GM18870 (cell line): ENCODE results near the gene TTLL12.
A peak's percentile ranks its signal among the peaks of the same experiment; 100 is the strongest.
"Not testable (repeated sequence)": the region's sequence is repeated elsewhere in the genome, so short reads cannot be mapped to it uniquely, and the experiment has no call there.

Experiments used
- ATAC-seq: cut with Tn5 transposase; IDR thresholded peaks from one replicate; pipeline ENCODE4 v1.9.1; 2021; ENCODE audit warnings: moderate library complexity; ENCODE audit not compliant: unreplicated experiment

The TTLL12 gene

DNA sequence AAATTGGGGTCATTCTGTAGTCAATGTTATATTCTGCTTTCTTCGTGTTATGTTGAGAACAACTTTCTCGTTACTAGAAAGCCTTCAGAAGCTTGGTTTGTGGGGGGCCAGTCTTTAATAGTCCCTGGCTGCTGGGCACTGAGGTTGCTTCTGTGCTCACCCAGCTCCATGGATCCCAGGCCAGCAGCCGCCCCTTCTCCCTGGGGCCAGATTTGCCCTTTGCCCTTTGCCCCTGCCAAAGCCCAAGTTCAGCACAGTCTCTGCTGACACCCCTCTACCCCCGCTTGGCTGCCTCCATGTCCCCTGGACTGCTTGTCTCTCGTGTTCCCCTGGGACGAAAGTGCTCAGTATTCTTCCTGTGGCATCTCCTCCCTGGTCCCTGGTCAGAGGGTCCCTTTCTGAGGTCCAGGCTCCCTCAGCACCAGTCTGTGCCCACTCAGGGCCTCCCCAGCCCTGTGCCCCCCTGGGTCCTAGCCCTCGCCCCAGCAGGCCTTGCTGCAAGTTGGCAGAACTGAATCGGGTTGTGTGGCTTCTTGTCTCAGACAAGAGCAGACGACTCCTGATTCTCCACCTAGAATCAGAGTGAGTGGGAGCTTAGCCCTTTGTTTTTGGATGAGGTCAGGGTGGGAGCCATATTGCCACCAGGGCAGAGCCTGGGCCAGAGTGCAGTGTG, 28.9 kb downstream of the TTLL12 start:
- no peak for ATAC-seq

GRCh38 chr22:43156413-43156812, 30.5 kb downstream of the TTLL12 start:
- no peak for ATAC-seq

GRCh38 chr22:43155789-43156188, 31.1 kb downstream of the TTLL12 start:
- no peak for ATAC-seq

- ATAC-seq = no peak
Measured at GRCh38 chr22:43154887-43155536, 31.9 kb downstream of the TTLL12 start.

DNA sequence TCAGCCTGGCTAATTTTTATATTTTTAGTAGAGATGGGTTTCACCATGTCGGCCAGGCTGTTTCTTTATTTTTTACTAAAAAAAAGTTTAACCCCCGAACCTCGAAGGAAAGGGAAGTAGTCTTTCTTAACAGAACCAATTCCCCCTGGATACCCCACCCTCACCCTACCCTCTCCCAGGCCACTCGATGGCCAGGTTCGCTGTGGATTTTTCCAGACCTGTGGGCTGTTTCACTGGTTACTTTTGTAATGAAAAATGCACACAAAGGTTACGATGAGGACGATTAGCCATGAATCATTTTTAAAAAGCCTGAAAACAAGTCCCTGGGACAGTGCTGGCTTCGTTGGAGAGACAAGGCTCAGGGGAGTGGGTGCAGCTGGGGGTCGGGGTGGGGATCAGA, 33.0 kb downstream of the TTLL12 start:
- no peak for ATAC-seq

- no peak for ATAC-seq
Measured at GRCh38 chr22:43152357-43153071, 34.4 kb downstream of the TTLL12 start.

- no peak for ATAC-seq
Measured at GRCh38 chr22:43152003-43152356, 35.0 kb downstream of the TTLL12 start.

DNA sequence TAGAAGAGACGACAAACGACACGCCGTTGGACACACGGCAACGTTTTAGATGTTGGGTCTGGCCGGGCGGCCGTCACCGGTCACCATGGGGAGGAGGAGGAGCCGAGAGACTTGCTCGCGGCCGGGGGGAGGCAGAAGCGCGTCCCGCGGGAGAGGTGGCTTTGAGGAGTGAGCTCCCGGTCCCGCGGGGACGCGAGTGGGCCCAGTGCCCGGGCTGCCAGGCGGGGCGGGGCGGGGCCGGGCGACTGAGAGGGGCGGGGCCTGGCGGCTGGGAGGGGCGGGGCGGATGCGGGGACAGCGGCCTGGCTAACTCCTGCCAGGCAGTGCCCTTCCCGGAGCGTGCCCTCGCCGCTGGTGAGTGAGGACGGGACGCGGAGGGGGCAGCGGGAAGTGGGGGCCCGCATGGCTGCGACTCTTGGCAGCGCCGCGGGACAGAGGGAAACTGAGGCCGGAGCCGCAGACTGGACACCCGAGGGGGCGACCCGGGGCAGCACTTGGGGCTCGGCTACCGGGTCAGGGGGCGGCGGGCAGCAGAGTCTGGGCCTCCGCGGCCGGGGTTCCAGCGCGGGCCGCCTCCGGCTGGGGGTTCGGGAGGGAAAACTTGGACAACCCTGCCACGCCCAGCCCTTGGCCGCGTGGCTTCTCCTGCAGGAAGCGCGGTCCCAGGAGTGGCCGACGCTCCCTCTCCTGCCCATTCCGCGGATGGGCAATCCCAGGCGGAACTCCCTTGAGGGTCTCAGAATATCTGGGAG, 35.5 kb downstream of the TTLL12 start, which contains the start of gene TSPO:
TSPO (plus strand) TSS at position 309 of the 752 bp plus-strand sequence. CDS start 7,680 bp downstream, outside the sequence.
- ATAC-seq = no peak

DNA sequence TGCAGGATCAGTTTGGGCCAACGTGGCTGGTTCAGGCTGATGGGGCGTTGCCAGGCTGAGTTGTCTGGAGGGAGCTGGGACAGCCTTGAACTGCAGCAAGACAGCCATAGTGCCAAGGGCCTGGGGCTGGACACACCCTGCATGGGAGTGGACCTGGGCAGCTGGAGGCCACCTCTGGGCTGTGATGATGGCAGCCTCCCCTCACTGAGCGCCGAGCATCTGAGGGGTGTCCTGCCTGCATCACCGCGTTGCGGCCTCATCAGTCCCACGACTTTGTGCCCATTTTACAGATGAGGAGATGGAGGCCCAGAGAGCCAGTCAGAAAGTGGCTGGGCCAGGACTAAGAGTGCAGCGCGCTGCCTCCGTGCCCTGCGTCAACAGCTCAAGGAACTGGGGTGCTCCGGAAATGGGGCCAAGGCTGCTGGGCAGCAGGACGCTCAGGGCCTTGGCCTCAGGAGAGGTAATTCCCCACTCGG, 36.2 kb downstream of the TTLL12 start:
- ATAC-seq = no peak

DNA sequence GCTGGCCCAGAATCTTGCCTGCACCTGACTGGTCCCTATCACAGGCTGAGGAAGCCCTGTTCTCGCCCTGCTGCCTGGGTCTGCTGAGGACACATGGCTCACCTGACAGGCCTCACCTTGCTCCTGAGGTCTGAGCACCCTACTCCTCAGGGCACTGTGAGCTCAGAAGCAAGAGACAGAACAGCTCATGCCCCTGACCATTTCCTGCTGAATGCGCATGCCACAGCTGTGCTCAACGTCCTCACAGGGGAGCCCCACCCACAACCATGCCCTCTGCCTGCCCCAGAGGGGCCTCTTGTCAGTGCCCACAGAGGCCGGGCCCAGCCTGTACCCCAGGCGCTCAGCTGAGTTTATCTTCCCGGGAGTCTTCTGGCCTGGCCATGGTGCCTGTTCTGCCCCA, 38.4 kb downstream of the TTLL12 start:
- no peak for ATAC-seq

DNA sequence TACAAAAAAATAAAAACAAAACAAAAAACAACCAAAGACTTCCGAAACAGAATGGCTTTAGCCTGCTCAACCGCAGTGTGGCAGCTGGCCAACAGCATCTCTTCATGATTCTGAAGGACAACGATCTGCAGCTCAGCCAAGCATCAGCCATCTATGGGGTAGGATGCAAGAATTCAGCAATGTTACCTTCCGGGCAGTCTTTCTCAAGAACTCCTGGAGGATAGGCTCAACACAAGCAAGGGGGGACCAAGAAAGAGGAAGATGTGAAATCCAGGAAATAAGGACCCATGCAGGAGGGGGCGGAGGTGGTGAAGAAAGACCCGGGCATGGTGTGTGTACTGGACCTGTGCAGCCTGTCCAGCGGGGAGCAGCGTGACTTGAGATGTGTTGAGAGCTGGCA, 39.1 kb downstream of the TTLL12 start:
- ATAC-seq = no peak

- ATAC-seq = not testable (repeated sequence)
Measured at GRCh38 chr22:43146332-43146731, 40.6 kb downstream of the TTLL12 start.

DNA sequence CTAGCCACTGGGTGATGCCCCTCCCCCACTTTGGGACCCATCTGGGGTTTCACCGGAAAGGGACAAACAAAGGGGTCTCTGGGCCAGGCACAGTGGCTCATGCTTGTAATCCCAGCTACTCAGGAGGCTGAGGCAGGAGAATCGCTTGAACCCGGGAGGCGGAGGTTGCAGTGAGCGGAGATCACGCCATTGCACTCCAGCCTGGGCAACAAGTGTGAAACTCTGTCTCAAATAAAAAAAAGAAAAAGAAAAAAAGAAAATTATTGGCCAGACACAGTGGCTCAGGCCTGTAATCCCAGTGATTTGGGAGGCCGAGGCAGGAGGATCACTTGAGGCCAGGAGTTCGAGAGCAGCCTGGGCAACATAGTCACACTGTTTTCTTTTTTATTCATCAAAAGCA, 41.6 kb downstream of the TTLL12 start:
- ATAC-seq = not testable (repeated sequence)

DNA sequence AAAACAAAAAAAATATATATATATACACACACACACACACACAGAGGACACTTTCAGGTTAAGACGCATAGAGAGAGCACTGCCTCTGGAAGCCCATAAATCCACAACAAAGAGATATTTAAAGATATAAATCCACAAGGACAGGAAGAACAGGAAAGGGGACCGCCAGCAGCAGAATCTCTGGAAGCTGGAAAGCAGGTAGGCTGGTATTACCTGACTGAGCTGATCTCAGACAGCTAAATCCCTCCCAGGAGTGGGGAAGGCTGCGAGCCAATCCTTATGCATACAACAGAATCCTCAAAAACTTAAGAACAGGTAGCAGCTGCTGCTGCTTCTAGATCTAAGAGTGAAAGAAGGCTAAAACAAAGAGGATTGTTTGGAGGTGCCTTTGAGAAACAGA, 42.0 kb downstream of the TTLL12 start:
- no peak for ATAC-seq

- ATAC-seq = peak; percentile 39
Measured at GRCh38 chr22:43142880-43143562, 43.9 kb downstream of the TTLL12 start, which contains the start of gene MCAT. MCAT (minus strand) TSS chr22:43143398; CDS start chr22:43143348, 50 bp downstream.

GRCh38 chr22:43136801-43137200, 50.1 kb downstream of the TTLL12 start:
- ATAC-seq = no peak

GRCh38 chr22:43136255-43136654, 50.7 kb downstream of the TTLL12 start:
- ATAC-seq = no peak

DNA sequence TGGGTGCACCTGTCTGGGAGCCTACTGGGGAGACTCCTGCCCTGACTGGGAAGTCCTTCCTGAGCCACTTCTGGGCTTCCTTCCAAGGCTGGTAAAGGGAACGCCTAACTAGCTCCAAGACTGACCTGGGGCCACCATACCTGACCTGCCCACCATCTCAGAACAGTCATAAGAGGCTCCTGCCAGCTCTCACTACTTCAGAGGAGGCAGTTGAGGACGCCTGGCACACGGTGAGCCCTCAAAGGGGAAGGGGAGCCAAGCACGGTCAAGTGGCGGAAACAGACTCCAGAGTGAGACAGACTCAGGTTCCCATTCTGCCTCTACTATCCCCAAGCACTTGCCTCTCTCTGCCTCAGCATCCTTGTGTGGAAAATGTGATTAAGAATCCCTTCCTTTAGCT, 51.4 kb downstream of the TTLL12 start:
- no peak for ATAC-seq

DNA sequence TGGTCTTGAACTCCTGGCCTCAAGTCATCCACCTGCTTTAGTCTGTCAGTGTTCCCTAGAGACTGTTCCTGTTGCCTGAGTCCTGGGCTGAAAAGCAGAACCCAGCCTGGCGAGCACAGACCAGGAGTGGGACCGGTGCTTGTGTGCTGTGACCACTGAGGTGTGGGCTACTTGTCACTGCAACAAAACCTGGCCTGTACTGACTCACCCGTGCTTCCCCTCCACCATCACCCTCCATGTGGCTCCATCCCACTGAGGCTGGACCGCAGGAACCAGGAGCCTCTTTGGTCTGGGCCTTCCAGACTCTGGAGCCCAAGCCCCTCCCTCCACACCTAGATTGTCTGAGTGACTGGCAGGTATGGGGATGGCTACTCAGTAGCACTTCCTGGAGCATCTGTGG, 52.4 kb downstream of the TTLL12 start:
- no peak for ATAC-seq

DNA sequence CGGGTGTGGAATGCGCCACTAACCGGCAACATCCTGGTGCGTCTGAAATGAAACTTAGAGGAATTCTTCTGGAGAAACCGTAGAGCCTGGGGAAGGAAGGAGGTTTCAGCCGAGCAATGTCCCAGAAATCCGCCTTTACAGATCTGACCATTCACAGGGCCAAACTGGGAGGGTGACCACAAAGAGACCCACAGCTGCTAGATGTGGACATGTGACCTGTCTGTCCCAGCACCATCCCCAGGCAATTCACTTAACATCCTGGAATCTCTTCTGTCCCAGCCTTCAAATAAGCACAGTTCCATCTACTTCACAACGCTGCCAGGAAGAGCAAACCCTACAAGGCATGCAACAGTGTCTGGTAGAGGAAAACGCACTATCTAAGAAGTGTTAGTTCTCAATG, 53.5 kb downstream of the TTLL12 start:
- ATAC-seq = no peak
